ENCODE data around the gene TMEM238. TPM values are rescaled to one million over a fixed set of nuclear protein-coding genes. Genes with fewer than 3 reads are reported as not detected.

Gene TMEM238
- total RNA-seq, 1 experiment from 2014 or later: 22.8 TPM

DNA sequence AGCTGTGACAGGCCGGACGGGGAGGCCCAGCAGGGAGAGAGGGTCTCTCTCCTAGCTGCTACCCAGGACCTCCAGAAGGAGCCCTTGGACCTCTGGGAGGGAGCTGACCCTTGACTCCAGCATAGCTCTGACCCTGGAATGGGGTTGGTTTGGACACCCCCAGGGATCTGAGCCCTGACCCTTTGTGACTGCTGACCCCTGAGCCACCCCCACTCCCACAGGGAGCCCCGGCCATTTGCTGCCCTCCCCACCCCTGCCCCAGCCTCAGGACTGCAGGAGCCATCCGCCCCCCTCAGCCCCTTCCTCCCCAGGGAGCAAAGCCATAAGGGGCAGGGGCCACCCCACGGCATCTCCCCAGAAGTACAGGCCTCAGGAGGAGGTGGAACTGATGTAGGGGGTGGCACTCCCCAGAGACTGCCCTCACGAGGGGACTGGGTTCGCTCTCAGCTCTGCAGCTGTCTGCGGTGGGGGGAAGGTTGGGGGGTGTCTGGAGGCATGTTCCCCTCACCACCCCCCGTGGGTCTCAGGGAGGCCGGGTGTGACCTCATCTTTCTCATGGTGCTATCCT, 36.6 kb downstream of the TMEM238 start:
- BruUV-seq (replicated peaks): no TSS peak
- no peak overlapping the region for H3K9ac ChIP-seq (ENCODE audit: low read length)
- H3K4me1 ChIP-seq (ENCODE audit: insufficient read depth, low read length): peaks cover 28% of the 10 kb centered on the region
- H3K79me2 ChIP-seq (ENCODE audit: low read length): no peaks in the 10 kb centered on the region
- no peak overlapping the region for H3K4me3 ChIP-seq (ENCODE audit: low read length)
- ChIA-PET CTCF (no interaction called here), POLR2A (ENCODE audit: unreplicated experiment) (no interaction called here)
- H3K36me3 ChIP-seq (ENCODE audit: low read depth, low read length): no peaks in the 10 kb centered on the region; the same call in 1 of the 2 replicates
- H3K27ac ChIP-seq (ENCODE audit: low read length): no peak overlapping the region
- intact Hi-C loops (cut with micrococcal nuclease): no loop called here
- H4K20me1 ChIP-seq (ENCODE audit: low read length): no peaks in the 10 kb centered on the region
- H3K9me3 ChIP-seq (ENCODE audit: low read length): no peaks in the 10 kb centered on the region
- ATAC-seq: no peak
- 0 out of 2 replicates have a peak, but pooled peaks cover 2% of the 10 kb centered on the region for H3K27me3 ChIP-seq (ENCODE audit: low read length)
- H3K9me2 ChIP-seq (replicated peaks; ENCODE audit: low read length): no peaks in the 10 kb centered on the region
- no peak for TF ChIP-seq EZH2phosphoT487 (IDR thresholded peaks at IDR 0.05; ENCODE audit: borderline replicate concordance, low read length)
- TF ChIP-seq EZH2 (IDR thresholded peaks at IDR 0.05; ENCODE audit: low read length, unreplicated experiment): no peak
- TF ChIP-seq, protein P1, sequence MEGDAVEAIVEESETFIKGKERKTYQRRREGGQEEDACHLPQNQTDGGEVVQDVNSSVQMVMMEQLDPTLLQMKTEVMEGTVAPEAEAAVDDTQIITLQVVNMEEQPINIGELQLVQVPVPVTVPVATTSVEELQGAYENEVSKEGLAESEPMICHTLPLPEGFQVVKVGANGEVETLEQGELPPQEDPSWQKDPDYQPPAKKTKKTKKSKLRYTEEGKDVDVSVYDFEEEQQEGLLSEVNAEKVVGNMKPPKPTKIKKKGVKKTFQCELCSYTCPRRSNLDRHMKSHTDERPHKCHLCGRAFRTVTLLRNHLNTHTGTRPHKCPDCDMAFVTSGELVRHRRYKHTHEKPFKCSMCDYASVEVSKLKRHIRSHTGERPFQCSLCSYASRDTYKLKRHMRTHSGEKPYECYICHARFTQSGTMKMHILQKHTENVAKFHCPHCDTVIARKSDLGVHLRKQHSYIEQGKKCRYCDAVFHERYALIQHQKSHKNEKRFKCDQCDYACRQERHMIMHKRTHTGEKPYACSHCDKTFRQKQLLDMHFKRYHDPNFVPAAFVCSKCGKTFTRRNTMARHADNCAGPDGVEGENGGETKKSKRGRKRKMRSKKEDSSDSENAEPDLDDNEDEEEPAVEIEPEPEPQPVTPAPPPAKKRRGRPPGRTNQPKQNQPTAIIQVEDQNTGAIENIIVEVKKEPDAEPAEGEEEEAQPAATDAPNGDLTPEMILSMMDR (conservative IDR thresholded peaks at IDR 0.05; ENCODE audit: low read depth, low read length): no peak
- no peaks in the 10 kb centered on the region for H3F3A ChIP-seq (ENCODE audit: low read length, unreplicated experiment)
- no peak overlapping the region for H2AFZ ChIP-seq (ENCODE audit: low read length)
- no peak overlapping the region for H3K4me2 ChIP-seq (ENCODE audit: low read length)
- DNase-seq: no peak

DNA sequence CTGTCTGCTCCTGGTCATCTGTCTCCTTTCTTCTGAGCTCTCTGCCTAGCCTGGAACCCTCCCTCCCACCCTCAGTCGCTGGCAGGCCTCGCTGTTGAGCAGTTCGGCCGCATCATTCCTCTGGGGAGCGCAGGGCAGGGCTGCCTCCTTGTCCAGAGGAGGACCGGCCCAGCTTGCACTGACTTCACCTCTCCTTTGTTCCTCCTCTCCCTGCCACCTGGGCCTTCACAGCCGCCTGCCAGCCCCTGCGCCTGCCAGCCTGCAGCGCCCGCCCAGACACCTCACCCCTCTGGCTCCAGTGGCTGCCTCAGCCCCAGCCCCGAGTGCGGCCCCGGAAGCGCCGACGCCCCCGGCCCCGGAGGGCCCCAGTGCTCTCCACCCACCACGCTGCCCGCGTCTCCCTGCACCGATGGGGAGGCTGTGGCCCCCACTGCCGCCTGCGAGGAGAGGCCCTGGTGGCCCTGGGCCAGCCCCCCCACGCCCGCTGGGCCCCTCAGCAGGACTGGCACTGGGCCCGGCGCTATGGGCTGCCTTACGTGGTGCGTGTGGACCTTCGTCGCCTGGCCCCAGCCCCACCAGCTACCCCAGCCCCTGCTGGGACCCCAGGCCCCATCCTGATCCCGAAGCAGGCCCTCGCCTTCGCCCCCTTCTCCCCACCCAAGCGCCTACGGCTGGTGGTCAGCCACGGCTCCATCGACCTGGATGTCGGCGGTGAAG, 37.2 kb downstream of the TMEM238 start:
- no peak overlapping the region for H3K27ac ChIP-seq (ENCODE audit: low read length)
- H3K27me3 ChIP-seq (ENCODE audit: low read length): no peaks in the 10 kb centered on the region
- H3K9me2 ChIP-seq (replicated peaks; ENCODE audit: low read length): no peaks in the 10 kb centered on the region
- ChIA-PET CTCF (no interaction called here), POLR2A (ENCODE audit: unreplicated experiment) (no interaction called here)
- no peaks in the 10 kb centered on the region; the same call in 1 of the 2 replicates for H3K36me3 ChIP-seq (ENCODE audit: low read depth, low read length)
- ATAC-seq: no peak
- no peaks in the 10 kb centered on the region for H3K9me3 ChIP-seq (ENCODE audit: low read length)
- H3K4me3 ChIP-seq (ENCODE audit: low read length): no peak overlapping the region
- H3K4me1 ChIP-seq (ENCODE audit: insufficient read depth, low read length): peaks cover 21% of the 10 kb centered on the region
- no TSS peak for BruUV-seq (replicated peaks)
- H3K9ac ChIP-seq (ENCODE audit: low read length): no peak overlapping the region
- H2AFZ ChIP-seq (ENCODE audit: low read length): no peak overlapping the region
- DNase-seq: no peak
- no peaks in the 10 kb centered on the region for H3F3A ChIP-seq (ENCODE audit: low read length, unreplicated experiment)
- intact Hi-C loops (cut with micrococcal nuclease): no loop called here
- TF ChIP-seq EZH2phosphoT487 (IDR thresholded peaks at IDR 0.05; ENCODE audit: borderline replicate concordance, low read length): no peak
- TF ChIP-seq, protein P1 (conservative IDR thresholded peaks at IDR 0.05; ENCODE audit: low read depth, low read length): no peak
- no peak for TF ChIP-seq EZH2 (IDR thresholded peaks at IDR 0.05; ENCODE audit: low read length, unreplicated experiment)
- H3K4me2 ChIP-seq (ENCODE audit: low read length): no peak overlapping the region
- no peaks in the 10 kb centered on the region for H4K20me1 ChIP-seq (ENCODE audit: low read length)
- H3K79me2 ChIP-seq (ENCODE audit: low read length): no peaks in the 10 kb centered on the region
